GM12891 (cell line): ENCODE results near the gene TMEM258.

Experiments used
- POLR2A ChIP-seq: IDR thresholded peaks from 2 replicates; pipeline ENCODE4 v1.6.1; 2011; ENCODE audit warnings: low read depth, low read length, control low read depth
- POLR2AphosphoS5 ChIP-seq: IDR thresholded peaks from 2 replicates; pipeline ENCODE4 v1.6.1; 2011; ENCODE audit warnings: low read depth, low read length, control low read depth

DNA sequence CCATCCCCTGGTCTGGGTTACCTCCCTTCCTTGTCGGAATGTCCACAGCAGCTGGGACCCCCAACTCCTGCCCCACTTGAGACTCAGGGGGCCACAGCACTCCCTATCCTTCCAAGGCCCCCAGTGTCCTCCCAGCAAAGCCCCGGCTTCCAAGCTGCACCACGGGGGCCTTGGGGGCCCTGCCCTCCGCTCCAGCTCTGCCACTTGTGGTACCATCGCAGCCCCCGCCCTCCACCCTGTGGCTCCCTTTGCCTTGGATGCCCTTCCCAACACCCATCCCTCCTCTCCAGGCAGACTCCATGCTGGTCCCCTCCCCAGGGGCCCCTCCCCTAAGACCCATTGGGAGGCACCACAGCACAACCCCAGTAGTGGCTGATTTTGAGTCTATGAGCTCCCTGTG, 17.3 kb downstream of the TMEM258 start:
- no peak for TF ChIP-seq POLR2AphosphoS5
- no peak for TF ChIP-seq POLR2A
